ENCODE data around the gene ETFB. TPM values are rescaled to one million over a fixed set of nuclear protein-coding genes. Genes with fewer than 3 reads are reported as not detected.

Gene ETFB
- total RNA-seq, 1 donor from 2014 or later = 55.1 TPM

- Mint-ChIP-seq H3K4me1 (ENCODE audit: unreplicated experiment) (peaks cover 19% of the 10 kb centered on the region), H3K36me3 (ENCODE audit: low read depth, unreplicated experiment) (peaks cover 10% of the 10 kb centered on the region), H3K27me3 (ENCODE audit: unreplicated experiment) (peaks cover 14% of the 10 kb centered on the region), H3K4me3 (ENCODE audit: unreplicated experiment) (peak overlapping the region; percentile 96), H3K9me3 (ENCODE audit: unreplicated experiment) (no peaks in the 10 kb centered on the region), H3K27ac (ENCODE audit: unreplicated experiment) (no peak overlapping the region)
- TF ChIP-seq, protein P1, sequence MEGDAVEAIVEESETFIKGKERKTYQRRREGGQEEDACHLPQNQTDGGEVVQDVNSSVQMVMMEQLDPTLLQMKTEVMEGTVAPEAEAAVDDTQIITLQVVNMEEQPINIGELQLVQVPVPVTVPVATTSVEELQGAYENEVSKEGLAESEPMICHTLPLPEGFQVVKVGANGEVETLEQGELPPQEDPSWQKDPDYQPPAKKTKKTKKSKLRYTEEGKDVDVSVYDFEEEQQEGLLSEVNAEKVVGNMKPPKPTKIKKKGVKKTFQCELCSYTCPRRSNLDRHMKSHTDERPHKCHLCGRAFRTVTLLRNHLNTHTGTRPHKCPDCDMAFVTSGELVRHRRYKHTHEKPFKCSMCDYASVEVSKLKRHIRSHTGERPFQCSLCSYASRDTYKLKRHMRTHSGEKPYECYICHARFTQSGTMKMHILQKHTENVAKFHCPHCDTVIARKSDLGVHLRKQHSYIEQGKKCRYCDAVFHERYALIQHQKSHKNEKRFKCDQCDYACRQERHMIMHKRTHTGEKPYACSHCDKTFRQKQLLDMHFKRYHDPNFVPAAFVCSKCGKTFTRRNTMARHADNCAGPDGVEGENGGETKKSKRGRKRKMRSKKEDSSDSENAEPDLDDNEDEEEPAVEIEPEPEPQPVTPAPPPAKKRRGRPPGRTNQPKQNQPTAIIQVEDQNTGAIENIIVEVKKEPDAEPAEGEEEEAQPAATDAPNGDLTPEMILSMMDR (IDR thresholded peaks at IDR 0.05; ENCODE audit: unreplicated experiment) = no peak
- DNase-seq (ENCODE audit: low spot score) = peak; percentile 98
Measured at GRCh38 chr19:51367565-51368365, 1.6 kb upstream of the ETFB start.

DNA sequence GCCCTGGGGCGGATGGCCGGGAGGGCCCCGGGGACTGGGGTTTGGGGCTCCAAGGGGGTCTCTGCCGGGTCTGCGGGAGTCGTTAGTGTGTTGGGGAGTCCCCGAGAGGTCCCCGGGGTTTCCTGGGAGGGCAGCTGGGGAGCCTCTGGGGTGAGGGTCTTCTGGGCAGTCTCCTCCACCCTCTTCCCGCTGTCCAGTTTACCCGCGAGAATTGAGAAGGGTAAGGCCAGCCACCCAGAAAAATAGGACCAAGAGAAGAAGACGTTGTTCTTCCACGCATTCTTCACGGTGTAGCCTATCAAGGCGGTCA is 1.0 kb upstream of the ETFB start:
- peaks cover 10% of the 10 kb centered on the region for H3K36me3 Mint-ChIP-seq (ENCODE audit: low read depth, unreplicated experiment)
- H3K4me1 Mint-ChIP-seq (ENCODE audit: unreplicated experiment) = peaks cover 18% of the 10 kb centered on the region
- H3K27ac Mint-ChIP-seq (ENCODE audit: unreplicated experiment) = no peak overlapping the region
- H3K4me3 Mint-ChIP-seq (ENCODE audit: unreplicated experiment) = peak overlapping the region; percentile 96
- TF ChIP-seq, protein P1 (IDR thresholded peaks at IDR 0.05; ENCODE audit: unreplicated experiment) = no peak
- no peaks in the 10 kb centered on the region for H3K9me3 Mint-ChIP-seq (ENCODE audit: unreplicated experiment)
- H3K27me3 Mint-ChIP-seq (ENCODE audit: unreplicated experiment) = peaks cover 14% of the 10 kb centered on the region
- no peak for DNase-seq (ENCODE audit: low spot score)

- Mint-ChIP-seq H3K4me1 (ENCODE audit: unreplicated experiment) (peaks cover 18% of the 10 kb centered on the region), H3K36me3 (ENCODE audit: low read depth, unreplicated experiment) (peaks cover 10% of the 10 kb centered on the region), H3K9me3 (ENCODE audit: unreplicated experiment) (no peaks in the 10 kb centered on the region), H3K27me3 (ENCODE audit: unreplicated experiment) (peaks cover 12% of the 10 kb centered on the region), H3K4me3 (ENCODE audit: unreplicated experiment) (peak overlapping the region; percentile 96), H3K27ac (ENCODE audit: unreplicated experiment) (peak overlapping the region; percentile 89)
- TF ChIP-seq, protein P1 (IDR thresholded peaks at IDR 0.05; ENCODE audit: unreplicated experiment) = no peak
- DNase-seq (ENCODE audit: low spot score) = peak; percentile 97
Measured at GRCh38 chr19:51366389-51367254, 434 bp upstream of the ETFB start.

GRCh38 chr19:51365211-51365964 is 800 bp downstream of the ETFB start:
- no peak for DNase-seq (ENCODE audit: low spot score)

More at GRCh38 chr19:51365211-51365964, 800 bp downstream of the ETFB start:
- Mint-ChIP-seq H3K4me3 (ENCODE audit: unreplicated experiment) (peak overlapping the region; percentile 96), H3K9me3 (ENCODE audit: unreplicated experiment) (no peaks in the 10 kb centered on the region), H3K4me1 (ENCODE audit: unreplicated experiment) (peaks cover 18% of the 10 kb centered on the region), H3K36me3 (ENCODE audit: low read depth, unreplicated experiment) (peaks cover 7% of the 10 kb centered on the region), H3K27me3 (ENCODE audit: unreplicated experiment) (peaks cover 10% of the 10 kb centered on the region), H3K27ac (ENCODE audit: unreplicated experiment) (peak overlapping the region; percentile 83)
- TF ChIP-seq, protein P1 (IDR thresholded peaks at IDR 0.05; ENCODE audit: unreplicated experiment) = no peak

All from endothelial cell (in vitro differentiated cells).